Nephron (organoid): ENCODE data around the gene DHRS4L2.
A peak's percentile ranks its signal among the peaks of the same experiment; 100 is the strongest.
"Not testable (repeated sequence)": the region's sequence is repeated elsewhere in the genome, so short reads cannot be mapped to it uniquely, and the experiment has no call there.

ENCODE experiments used
- H3K27ac Mint-ChIP-seq, 3 experiments: 2 replicates each; pipeline ENCODE4 v1.8.0; 2020; ENCODE audit warnings: mixed read lengths in 3 of 3, mild to moderate bottlenecking in 2 of 3, moderate library complexity in 1 of 3
- H3K27me3 Mint-ChIP-seq: 2 replicates; pipeline ENCODE4 v1.8.0; 2021; ENCODE audit warnings: low read depth, mild to moderate bottlenecking, moderate library complexity, mixed read lengths
- H3K36me3 Mint-ChIP-seq: 2 replicates; pipeline ENCODE4 v1.8.0; 2020; ENCODE audit warnings: low read depth, mixed read lengths
- H3K4me1 Mint-ChIP-seq: 2 replicates; pipeline ENCODE4 v1.8.0; 2020; ENCODE audit warnings: mixed read lengths
- H3K4me3 Mint-ChIP-seq, 3 experiments: 2 replicates each; pipeline ENCODE4 v1.8.0; 2020; ENCODE audit warnings: mild to moderate bottlenecking in 3 of 3, mixed read lengths in 3 of 3, moderate library complexity in 2 of 3
- H3K9me3 Mint-ChIP-seq: 2 replicates; pipeline ENCODE4 v1.8.0; 2020; ENCODE audit warnings: mixed read lengths
- TF ChIP-seq, protein P1 (sequence below), 3 experiments: fragments of 200-600 bp; sonication (generic); IDR thresholded peaks; one replicate each; pipeline ENCODE4 v1.5.0; 2021; ENCODE audit warnings: antibody characterized with exemption in 3 of 3; ENCODE audit not compliant: unreplicated experiment in 3 of 3

Gene DHRS4L2

DNA sequence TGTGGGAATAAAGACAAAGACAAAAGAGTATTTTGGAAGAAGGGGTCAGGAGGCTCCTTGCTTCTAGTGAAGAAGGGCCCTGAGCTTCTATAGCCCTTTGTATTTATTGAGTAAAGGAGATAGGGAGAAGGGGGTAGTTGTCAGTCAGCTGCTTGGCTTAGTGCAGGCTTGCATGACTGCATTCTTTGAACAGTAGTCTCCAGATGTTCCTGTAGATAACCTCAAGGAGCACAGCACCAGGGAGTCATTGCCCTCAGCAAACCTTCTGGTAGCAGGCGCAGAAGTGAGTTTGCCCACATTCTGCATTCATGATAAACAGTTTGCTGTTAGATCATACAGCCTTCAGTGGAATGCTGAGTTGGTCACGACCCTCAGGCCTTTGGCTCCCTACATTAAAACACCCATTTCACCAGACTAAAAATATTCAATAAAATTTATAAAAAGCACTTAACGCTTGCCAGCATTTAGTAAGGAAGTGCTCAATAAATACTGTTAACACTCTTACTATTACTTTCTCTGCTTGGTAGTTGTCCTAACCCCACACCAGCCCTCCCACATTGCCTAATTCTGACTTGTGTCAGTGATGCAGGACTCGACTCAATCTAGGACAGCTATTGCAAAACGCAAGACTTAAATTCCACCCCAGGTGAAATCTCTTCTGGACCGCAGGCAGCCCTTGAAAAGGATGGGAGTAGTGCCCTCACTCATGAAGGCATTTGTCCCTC is 38.2 kb upstream of the DHRS4L2 start:
- H3K4me1 Mint-ChIP-seq = peaks cover 28% of the 10 kb centered on the region
- H3K27me3 Mint-ChIP-seq = peaks cover 7% of the 10 kb centered on the region
- H3K9me3 Mint-ChIP-seq = peaks cover 35% of the 10 kb centered on the region
- no peak overlapping the region for H3K27ac Mint-ChIP-seq
- TF ChIP-seq, protein P1, sequence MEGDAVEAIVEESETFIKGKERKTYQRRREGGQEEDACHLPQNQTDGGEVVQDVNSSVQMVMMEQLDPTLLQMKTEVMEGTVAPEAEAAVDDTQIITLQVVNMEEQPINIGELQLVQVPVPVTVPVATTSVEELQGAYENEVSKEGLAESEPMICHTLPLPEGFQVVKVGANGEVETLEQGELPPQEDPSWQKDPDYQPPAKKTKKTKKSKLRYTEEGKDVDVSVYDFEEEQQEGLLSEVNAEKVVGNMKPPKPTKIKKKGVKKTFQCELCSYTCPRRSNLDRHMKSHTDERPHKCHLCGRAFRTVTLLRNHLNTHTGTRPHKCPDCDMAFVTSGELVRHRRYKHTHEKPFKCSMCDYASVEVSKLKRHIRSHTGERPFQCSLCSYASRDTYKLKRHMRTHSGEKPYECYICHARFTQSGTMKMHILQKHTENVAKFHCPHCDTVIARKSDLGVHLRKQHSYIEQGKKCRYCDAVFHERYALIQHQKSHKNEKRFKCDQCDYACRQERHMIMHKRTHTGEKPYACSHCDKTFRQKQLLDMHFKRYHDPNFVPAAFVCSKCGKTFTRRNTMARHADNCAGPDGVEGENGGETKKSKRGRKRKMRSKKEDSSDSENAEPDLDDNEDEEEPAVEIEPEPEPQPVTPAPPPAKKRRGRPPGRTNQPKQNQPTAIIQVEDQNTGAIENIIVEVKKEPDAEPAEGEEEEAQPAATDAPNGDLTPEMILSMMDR (IDR thresholded peaks at IDR 0.05; ENCODE audit: unreplicated experiment in 3 of 3) = no peak
- peaks cover 39% of the 10 kb centered on the region for H3K36me3 Mint-ChIP-seq
- peak overlapping the region in 1 of 3 experiments; percentile 19 for H3K4me3 Mint-ChIP-seq

DNA sequence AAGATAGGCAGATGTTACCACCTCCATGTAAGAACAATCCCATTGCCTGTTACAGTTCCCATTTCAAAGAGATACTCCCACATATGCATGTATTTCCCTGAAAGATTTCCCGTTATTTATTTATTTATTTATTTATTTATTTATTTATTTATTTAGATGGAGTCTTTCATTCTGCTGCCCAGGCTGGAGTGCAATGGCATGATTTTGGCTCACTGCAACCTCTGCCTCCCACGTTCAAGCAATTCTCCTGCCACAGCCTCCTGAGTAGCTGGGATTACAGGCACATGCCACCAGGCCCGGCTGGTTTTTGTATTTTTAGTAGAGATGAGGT is 37.6 kb upstream of the DHRS4L2 start:
- H3K4me3 Mint-ChIP-seq = peak overlapping the region; percentile 30 to 100 (median 98)
- H3K27ac Mint-ChIP-seq, H3K27me3 Mint-ChIP-seq: not testable (repeated sequence)
- peaks cover 28% of the 10 kb centered on the region for H3K4me1 Mint-ChIP-seq
- peaks cover 45% of the 10 kb centered on the region for H3K36me3 Mint-ChIP-seq
- H3K9me3 Mint-ChIP-seq = peaks cover 31% of the 10 kb centered on the region

DNA sequence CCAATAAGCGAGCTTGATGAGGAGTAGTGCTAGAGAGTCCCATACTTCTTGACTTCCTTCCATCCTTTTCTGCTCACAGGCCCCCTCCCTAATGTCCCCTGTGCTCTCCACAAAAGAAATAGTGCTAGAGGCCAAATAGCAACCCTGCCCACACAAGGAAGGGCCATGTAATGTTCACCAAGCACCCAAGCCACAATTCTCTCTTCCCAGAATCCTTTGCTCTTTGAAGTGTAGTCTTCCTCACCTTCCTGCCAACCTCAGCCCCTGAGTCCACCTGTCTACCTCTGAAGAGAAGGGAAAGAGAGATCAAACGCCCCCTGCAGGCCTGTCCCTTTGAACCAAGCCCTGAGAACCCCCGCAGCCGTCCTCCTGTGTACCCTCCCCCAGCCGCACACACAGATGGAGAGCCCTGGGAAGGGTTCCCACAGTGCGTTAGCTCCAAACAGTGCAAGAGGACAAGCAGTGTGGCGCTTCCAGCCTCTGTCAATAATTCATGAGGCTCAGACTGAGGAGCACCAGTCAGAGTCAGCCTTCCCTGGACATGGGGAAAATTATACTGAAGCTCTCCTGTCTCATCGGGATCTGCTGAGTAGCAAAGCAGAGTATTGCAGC is 37.0 kb upstream of the DHRS4L2 start:
- Mint-ChIP-seq H3K27ac (peak overlapping the region; percentile 61 to 100 (median 86)), H3K4me3 (peak overlapping the region; percentile 30 to 100 (median 98)), H3K9me3 (peaks cover 25% of the 10 kb centered on the region), H3K27me3 (peaks cover 7% of the 10 kb centered on the region), H3K4me1 (peaks cover 28% of the 10 kb centered on the region), H3K36me3 (peaks cover 42% of the 10 kb centered on the region)
- TF ChIP-seq, protein P1 (IDR thresholded peaks at IDR 0.05; ENCODE audit: unreplicated experiment in 3 of 3) = no peak

GRCh38 chr14:23953116-23953463 is 35.6 kb upstream of the DHRS4L2 start:
- Mint-ChIP-seq H3K4me3 (peak overlapping the region; percentile 95 to 100 (median 98)), H3K27ac (peak overlapping the region; percentile 99 to 100 (median 99)), H3K4me1 (peaks cover 28% of the 10 kb centered on the region), H3K36me3 (peaks cover 31% of the 10 kb centered on the region), H3K9me3 (peaks cover 14% of the 10 kb centered on the region)
- H3K27me3 Mint-ChIP-seq = not testable (repeated sequence)

DNA sequence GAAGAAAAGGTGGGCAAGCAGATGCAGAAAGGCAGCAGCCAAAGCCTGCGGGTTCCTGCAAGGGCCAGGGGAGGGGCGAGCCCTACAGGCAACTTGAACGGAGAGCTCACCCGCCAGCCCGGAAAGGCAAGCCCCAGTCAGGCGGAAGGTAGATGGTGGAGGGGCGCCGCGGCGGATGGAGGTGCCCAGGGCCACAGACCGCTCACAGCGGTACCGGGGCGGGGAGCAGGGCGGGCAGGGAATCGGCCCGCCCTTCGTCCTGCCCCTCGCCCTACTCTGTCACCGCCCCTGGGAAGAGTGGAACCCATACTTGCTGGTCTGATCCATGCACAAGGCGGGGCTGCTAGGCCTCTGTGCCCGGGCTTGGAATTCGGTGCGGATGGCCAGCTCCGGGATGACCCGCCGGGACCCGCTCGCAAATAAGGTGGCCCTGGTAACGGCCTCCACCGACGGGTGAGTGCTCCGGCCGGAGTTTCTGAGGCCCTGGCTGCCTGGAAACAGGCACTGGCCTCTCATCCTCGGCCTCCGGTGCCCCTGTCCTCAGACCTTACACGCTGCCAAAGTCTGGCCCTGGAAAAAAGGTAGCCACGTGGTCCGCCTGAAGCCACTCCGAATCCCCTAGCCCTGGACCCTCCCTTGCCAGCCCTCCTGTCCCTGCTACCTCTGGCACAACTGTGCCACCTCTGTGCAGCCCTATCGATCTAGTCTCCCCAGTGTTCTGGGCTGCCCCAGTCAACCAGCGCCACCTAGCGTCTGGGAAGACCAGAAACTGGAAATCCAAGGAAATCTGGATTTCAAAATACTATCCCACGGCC is 35.1 kb upstream of the DHRS4L2 start, which contains the start of gene DHRS4:
Gene DHRS4 (plus strand): TSS at position 307 of the 815 bp plus-strand sequence. CDS start 19 bp downstream, at position 326.
- TF ChIP-seq, protein P1 (IDR thresholded peaks at IDR 0.05; ENCODE audit: unreplicated experiment in 3 of 3) = peak; percentile 89 to 96 (median 89)
- H3K4me3 Mint-ChIP-seq = peak within 1 kb of the TSS; percentile 95 to 100 (median 98)
- peaks cover 7% of the 10 kb centered on the region for H3K27me3 Mint-ChIP-seq
- peaks cover 28% of the 10 kb centered on the region for H3K4me1 Mint-ChIP-seq
- H3K9me3 Mint-ChIP-seq = peaks cover 10% of the 10 kb centered on the region
- H3K27ac Mint-ChIP-seq = peak within 1 kb of the TSS; percentile 99 to 100 (median 99)
- H3K36me3 Mint-ChIP-seq = peaks cover 31% of the 10 kb centered on the region

DNA sequence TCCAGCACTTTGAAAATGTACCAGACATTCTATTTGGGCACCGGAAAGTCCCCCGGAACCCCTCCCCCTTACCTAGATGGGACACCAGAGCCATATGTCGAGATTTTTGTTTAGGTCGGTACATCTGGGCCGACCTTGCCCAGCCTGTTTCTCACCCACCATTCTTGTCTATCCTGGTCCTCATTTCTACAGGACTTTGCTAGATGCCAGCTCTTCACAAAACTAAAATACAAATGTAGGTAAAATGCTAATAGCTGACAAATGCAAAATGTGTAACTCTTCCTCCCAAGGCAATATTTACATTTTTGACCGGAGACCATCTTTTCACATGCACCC is 34.5 kb upstream of the DHRS4L2 start:
- peak overlapping the region; percentile 99 to 100 (median 99) for H3K27ac Mint-ChIP-seq
- H3K4me3 Mint-ChIP-seq = peak overlapping the region; percentile 95 to 100 (median 98)
- H3K27me3 Mint-ChIP-seq, H3K9me3 Mint-ChIP-seq: not testable (repeated sequence)
- peaks cover 31% of the 10 kb centered on the region for H3K36me3 Mint-ChIP-seq
- H3K4me1 Mint-ChIP-seq = peaks cover 28% of the 10 kb centered on the region

DNA sequence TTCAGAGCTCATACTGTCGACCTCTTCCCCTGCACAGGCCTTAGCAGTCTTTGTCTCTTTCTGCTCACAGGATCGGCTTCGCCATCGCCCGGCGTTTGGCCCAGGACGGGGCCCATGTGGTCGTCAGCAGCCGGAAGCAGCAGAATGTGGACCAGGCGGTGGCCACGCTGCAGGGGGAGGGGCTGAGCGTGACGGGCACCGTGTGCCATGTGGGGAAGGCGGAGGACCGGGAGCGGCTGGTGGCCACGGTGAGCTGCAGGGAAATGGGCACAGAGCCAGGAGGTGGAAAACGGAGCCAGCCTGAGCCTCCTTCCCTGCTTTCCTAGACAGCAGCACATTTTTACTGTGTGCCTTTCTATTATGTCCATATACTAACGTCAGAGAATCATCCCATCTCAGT is 33.8 kb upstream of the DHRS4L2 start:
- Mint-ChIP-seq H3K27ac (peak overlapping the region in 2 of 3 experiments; percentile 99 to 100), H3K4me1 (peaks cover 28% of the 10 kb centered on the region), H3K4me3 (peak overlapping the region; percentile 95 to 100 (median 98)), H3K36me3 (peaks cover 24% of the 10 kb centered on the region)
- not testable (repeated sequence) for H3K27me3 Mint-ChIP-seq, H3K9me3 Mint-ChIP-seq

- H3K4me3 Mint-ChIP-seq = peak overlapping the region in 1 of 3 experiments; percentile 30
Observed at GRCh38 chr14:23955811-23956210, 32.9 kb upstream of the DHRS4L2 start.

DNA sequence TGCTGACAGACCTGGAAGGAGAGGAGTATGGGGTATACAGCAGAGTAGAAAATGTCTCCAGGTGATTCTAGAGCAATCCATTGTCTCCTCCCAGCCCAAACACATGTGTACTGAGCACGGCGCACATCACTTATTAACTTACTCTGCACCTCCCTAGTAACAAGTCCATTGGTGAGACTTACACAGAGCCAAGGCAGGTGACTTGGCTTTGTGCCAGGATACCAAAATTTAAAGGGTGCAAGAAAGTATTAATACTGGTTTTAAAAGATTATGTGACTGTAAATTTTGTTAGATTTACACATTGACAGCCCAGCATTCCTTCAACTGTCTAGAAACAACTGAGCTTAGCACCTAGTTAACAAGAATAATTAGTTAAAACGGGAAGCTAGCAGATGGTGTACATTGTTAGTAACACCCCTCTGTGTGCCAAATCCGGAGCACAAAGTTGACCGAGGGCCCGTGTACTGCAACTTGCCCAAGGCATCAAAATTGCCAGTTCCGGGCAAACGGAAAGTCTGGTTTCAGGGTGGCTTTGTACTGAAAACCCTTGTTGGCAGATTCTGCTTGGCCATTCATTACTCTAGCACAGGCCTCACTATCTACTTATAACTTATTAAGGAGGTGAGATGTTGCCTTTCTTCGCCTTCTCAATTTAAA is 30.7 kb upstream of the DHRS4L2 start:
- H3K36me3 Mint-ChIP-seq = peaks cover 16% of the 10 kb centered on the region
- not testable (repeated sequence) for H3K27me3 Mint-ChIP-seq, H3K4me3 Mint-ChIP-seq, H3K9me3 Mint-ChIP-seq, H3K27ac Mint-ChIP-seq
- H3K4me1 Mint-ChIP-seq = peaks cover 14% of the 10 kb centered on the region

More at GRCh38 chr14:23955811-23956210, 32.9 kb upstream of the DHRS4L2 start:
- peak overlapping the region in 2 of 3 experiments; percentile 21 to 49 for H3K27ac Mint-ChIP-seq
- not testable (repeated sequence) for H3K9me3 Mint-ChIP-seq, H3K27me3 Mint-ChIP-seq
- H3K4me1 Mint-ChIP-seq = peaks cover 28% of the 10 kb centered on the region
- H3K36me3 Mint-ChIP-seq = peaks cover 21% of the 10 kb centered on the region

DNA sequence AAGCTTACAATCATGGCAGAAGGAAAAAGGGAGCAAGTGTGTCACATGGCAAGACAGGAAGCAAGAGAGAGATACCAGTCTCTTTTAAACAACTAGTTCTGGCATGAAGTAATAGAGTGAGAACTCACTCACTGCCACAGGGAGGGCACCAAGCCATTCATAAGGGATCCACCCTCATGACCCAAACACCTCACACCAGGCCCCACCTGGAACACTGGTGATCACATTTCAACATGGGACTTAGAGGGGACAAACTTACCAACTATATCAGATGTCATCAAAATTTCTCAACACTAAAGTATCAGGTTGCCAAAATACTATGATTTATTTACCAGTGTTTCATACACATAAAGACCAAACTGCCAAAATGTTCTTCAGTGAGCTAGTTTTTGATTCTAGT is 27.8 kb upstream of the DHRS4L2 start:
- not testable (repeated sequence) for H3K4me1 Mint-ChIP-seq, H3K4me3 Mint-ChIP-seq, H3K27ac Mint-ChIP-seq, H3K9me3 Mint-ChIP-seq, H3K27me3 Mint-ChIP-seq
- peaks cover 13% of the 10 kb centered on the region for H3K36me3 Mint-ChIP-seq

GRCh38 chr14:23961704-23962103 is 27.0 kb upstream of the DHRS4L2 start:
- not testable (repeated sequence) for H3K4me1 Mint-ChIP-seq, H3K9me3 Mint-ChIP-seq, H3K27me3 Mint-ChIP-seq, H3K36me3 Mint-ChIP-seq, H3K27ac Mint-ChIP-seq, H3K4me3 Mint-ChIP-seq
